ENCODE data around the gene MOCS3.

The MOCS3 gene

DNA sequence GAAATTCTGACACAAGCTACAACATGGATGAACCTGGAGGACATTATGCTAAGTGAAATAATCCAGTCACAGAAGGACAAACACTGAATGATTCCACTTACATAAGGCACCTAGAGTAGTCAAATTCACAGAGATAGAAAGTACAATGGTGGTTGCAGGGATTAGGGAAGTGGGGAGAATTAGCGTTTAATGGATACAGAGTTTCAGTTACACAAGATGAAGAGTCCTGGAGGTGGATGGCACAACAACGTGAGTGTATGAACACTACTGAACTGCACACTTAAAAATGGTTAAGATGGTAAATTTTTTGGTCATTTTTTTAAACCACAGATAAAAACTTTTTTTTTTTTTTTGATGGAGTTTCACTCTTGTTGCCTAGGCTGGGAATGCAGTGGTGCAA, 24.7 kb downstream of the MOCS3 start:
- TF ChIP-seq, protein P1, sequence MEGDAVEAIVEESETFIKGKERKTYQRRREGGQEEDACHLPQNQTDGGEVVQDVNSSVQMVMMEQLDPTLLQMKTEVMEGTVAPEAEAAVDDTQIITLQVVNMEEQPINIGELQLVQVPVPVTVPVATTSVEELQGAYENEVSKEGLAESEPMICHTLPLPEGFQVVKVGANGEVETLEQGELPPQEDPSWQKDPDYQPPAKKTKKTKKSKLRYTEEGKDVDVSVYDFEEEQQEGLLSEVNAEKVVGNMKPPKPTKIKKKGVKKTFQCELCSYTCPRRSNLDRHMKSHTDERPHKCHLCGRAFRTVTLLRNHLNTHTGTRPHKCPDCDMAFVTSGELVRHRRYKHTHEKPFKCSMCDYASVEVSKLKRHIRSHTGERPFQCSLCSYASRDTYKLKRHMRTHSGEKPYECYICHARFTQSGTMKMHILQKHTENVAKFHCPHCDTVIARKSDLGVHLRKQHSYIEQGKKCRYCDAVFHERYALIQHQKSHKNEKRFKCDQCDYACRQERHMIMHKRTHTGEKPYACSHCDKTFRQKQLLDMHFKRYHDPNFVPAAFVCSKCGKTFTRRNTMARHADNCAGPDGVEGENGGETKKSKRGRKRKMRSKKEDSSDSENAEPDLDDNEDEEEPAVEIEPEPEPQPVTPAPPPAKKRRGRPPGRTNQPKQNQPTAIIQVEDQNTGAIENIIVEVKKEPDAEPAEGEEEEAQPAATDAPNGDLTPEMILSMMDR (conservative IDR thresholded peaks at IDR 0.05) = no peak
- TF ChIP-seq ZFX (IDR thresholded peaks at IDR 0.05) = no peak
- no peak overlapping the region for H3K27ac ChIP-seq

DNA sequence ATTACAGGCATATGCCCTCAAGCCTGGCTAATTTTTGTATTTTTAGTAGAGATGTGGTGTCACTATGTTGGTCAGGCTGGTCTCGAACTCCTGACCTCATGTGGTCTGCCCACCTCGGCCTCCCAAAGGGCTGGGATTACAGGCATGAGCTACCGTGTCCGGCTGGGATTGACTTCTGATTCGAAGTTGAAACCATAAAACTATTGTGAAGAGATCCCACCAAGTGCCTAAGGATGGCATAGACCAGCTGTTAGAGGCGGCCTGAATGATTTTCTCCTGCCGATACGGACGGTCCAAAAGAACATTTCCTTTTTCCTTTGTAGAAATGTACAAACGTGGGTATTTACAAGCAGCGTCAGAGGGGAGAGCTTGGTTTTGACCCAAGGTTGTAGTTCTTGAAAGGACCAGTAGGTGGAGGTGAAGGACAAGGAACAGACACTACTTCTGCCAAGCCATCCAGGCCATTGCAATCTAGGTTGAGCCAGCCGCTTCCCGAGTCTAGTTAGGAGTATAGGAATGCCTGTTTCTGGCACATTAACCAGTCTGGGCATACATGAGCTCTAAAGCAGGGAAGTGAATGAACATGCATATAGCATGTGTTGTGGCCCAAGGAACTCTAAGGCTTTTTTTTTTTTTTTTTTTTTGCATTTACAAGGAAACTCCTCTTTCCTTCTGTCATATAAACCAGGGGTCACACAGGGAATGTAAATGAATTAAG, 29.0 kb downstream of the MOCS3 start:
- no peak for TF ChIP-seq ZFX (IDR thresholded peaks at IDR 0.05)
- TF ChIP-seq, protein P1 (conservative IDR thresholded peaks at IDR 0.05) = peak; percentile 92
- H3K27ac ChIP-seq = no peak overlapping the region

DNA sequence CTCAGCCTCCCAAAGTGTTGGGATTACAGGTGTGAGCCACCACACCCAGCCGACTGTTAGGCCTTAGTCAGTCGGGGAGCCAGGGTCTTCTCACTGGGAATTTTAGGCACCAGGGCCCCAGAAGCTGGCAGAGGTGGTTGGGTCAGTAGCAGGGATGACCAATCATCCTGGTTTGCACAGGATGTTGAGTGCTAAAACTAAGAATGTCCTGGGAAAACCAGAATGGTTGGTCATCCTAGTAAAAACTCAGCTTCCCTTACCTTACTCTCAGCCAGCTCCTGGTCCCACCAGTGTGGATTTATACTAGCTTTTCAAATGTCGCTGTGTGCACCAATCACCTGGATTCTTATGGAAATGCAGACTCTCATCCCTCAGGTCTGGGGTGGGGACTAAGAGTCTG, 32.5 kb downstream of the MOCS3 start:
- no peak overlapping the region for H3K27ac ChIP-seq
- no peak for TF ChIP-seq ZFX (IDR thresholded peaks at IDR 0.05)
- TF ChIP-seq, protein P1 (conservative IDR thresholded peaks at IDR 0.05) = no peak

DNA sequence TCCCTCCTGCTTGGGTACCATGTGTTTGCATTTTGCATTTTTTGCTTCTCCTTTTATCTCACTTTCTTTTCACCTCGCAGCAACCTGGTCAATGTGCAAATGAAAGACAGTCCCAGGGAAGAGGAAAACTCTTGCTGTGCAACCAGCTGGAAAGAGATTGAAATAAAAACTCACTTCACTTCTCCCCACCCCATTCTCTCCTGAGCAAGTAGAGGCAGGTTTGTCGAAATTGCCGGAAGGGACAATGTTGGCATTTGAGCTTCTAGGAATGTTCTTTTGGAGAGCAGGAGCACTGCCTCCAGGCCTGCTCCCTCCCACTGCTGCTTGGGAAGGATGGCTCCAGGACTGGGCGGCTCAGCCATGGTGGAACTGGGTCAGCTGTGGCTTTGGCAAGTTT, 33.7 kb downstream of the MOCS3 start:
- H3K27ac ChIP-seq = no peak overlapping the region
- no peak for TF ChIP-seq ZFX (IDR thresholded peaks at IDR 0.05)
- TF ChIP-seq, protein P1 (conservative IDR thresholded peaks at IDR 0.05) = no peak

DNA sequence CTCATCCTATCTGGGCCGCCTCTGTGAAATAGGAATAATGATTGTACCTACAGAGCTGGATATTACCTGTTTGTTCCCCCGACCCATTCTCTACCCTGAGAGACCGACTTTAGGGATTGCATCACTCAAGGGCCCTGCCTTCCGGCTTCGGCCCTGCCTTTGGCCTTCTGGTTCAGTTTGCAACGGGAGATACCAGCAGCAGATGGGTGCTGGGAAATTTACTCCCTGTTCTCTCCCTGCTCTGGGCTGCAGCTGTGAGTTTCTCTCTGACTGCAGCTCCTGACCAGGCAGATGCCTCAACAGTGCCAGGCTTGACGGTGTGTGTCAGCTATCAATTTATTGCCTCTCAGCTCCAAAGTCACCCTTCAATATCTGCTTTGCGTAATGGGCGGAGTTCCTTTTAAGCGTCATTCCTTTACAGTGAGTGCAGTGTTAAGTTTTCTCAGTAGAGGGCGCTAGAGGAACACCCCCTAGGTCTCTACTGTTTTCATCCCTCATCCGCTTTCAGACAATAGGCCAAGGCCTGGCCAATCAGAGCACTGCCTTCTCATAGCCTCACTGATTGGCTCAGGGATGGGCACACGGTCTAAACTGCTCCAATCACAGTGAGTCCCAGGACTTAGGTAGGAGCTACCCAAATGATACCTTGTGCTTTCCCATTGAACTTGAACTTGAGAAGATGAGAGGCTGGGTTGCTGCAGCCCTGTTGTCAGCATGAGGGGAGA, 34.3 kb downstream of the MOCS3 start:
- TF ChIP-seq, protein P1 (conservative IDR thresholded peaks at IDR 0.05) = peak; percentile 88
- TF ChIP-seq ZFX (IDR thresholded peaks at IDR 0.05) = no peak
- no peak overlapping the region for H3K27ac ChIP-seq

DNA sequence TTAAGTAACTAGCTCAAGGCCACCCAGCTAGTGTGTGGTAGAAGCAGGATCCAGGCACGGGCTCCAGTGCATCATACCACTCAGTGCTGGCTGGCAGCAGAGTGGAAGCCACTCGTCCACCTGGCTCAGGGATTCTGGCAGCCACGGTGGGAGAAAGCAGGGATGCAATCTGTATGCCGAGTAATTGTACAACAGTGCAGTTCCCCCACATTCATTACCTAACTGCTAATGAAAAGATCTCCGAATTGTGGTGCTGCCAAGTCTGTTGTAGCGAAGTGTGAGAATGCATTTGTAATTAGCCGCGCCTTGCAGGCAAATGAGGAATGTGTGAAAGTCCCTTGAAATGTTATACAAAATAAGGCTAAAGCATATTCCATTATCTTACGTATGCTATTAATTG, 35.3 kb downstream of the MOCS3 start:
- TF ChIP-seq, protein P1 (conservative IDR thresholded peaks at IDR 0.05) = no peak
- no peak for TF ChIP-seq ZFX (IDR thresholded peaks at IDR 0.05)
- H3K27ac ChIP-seq = no peak overlapping the region

DNA sequence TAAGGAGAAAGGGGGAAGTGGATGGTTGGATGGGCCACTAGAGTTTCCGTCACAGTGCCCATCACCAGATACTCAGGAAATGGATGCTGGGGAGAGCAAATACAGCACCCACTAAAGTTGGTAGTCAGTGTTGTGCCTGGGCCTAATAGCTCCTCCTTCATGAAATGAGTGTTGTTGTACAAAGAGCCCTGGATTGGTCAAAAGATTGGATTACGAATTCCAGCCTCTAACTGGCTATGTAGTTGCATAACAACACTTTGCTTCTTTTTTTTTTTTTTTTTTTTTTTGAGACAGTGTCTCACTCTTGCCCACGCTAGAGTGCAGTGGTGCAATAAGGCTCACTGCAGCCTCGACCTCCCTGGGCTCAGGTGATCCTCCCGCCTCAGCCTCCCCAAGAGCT, 36.9 kb downstream of the MOCS3 start:
- H3K27ac ChIP-seq = no peak overlapping the region
- TF ChIP-seq ZFX (IDR thresholded peaks at IDR 0.05) = no peak
- TF ChIP-seq, protein P1 (conservative IDR thresholded peaks at IDR 0.05) = no peak
